ENCODE measurements around the gene FAM181B.

FAM181B gene

GRCh38 chr11:82683029-82683428, 50.6 kb downstream of the FAM181B start:
- no peak for DNase-seq (ENCODE audit: low spot score)

DNA sequence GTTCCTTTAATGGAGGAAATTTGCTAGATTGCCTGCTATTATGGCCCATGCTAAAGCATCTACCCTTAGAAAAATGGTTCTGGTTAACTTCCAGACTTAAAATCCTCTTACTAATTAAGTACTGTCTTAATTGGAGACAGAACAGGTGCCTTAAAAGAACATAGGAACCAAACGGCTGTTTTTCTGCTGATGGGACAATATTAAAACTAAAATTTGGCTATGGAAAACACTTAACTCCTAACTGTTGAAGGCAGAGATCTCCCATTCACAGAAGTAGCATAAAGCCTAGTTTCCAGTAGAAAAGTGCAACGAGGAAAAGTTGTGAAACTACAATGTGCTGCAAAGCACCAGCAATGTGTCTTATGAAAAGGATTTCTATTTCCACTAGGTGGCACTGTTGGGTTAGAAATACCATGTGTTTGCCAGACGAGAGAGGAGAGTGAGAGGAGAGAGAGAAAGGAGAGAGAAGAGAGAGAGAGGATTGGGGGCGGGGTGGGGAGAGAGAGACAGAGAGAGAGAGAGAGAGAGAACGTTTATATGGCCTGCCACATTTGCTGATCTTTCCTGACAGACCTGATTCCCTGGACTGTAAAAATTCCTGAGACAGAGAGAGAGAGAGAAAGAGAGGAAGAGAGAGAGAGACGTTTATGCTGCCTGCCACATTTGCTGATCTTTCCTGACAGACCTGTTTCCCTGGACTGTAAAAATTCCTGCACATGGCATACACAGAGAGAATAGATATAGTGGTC, 51.5 kb downstream of the FAM181B start:
- peak; percentile 77 for DNase-seq (ENCODE audit: low spot score)

- DNase-seq (ENCODE audit: low spot score), result no peak
Measured at GRCh38 chr11:82680252-82680651, 53.4 kb downstream of the FAM181B start.

All from activated CD4-positive, alpha-beta T cell treated with anti-CD3 and anti-CD28 coated beads, Interleukin-2, Interleukin-4, amounts not matched to agents 100 ng/mL and 50 ng/mL, durations not matched to agents 16 hours and 8 hours (primary cell).